ENCODE measurements around the gene RNFT2.

RNFT2 gene

GRCh38 chr12:116832353-116832752 is 94.2 kb downstream of the RNFT2 start:
- no peak overlapping the region for H2AFZ ChIP-seq (ENCODE audit: low read length, unreplicated experiment)
- H3K27me3 ChIP-seq (ENCODE audit: insufficient read depth, low read length): peaks cover 9% of the 10 kb centered on the region
- no peaks in the 10 kb centered on the region for H3K36me3 ChIP-seq (ENCODE audit: insufficient read depth, low read length)
- H3K79me2 ChIP-seq (ENCODE audit: control insufficient read depth, insufficient read depth, low read length, unreplicated experiment): no peaks in the 10 kb centered on the region
- no peak overlapping the region for H3K27ac ChIP-seq (ENCODE audit: low read depth, low read length)
- H3K4me1 ChIP-seq (ENCODE audit: control insufficient read depth, insufficient read depth, low read length, unreplicated experiment): no peaks in the 10 kb centered on the region
- no peak overlapping the region for H3K4me3 ChIP-seq (ENCODE audit: low read depth, low read length)

- H3K36me3 ChIP-seq (ENCODE audit: insufficient read depth, low read length): no peaks in the 10 kb centered on the region
- no peaks in the 10 kb centered on the region for H3K4me1 ChIP-seq (ENCODE audit: control insufficient read depth, insufficient read depth, low read length, unreplicated experiment)
- H3K79me2 ChIP-seq (ENCODE audit: control insufficient read depth, insufficient read depth, low read length, unreplicated experiment): no peaks in the 10 kb centered on the region
- H2AFZ ChIP-seq (ENCODE audit: low read length, unreplicated experiment): no peak overlapping the region
- no peak overlapping the region for H3K4me3 ChIP-seq (ENCODE audit: low read depth, low read length)
- H3K27ac ChIP-seq (ENCODE audit: low read depth, low read length): no peak overlapping the region
- peaks cover 5% of the 10 kb centered on the region for H3K27me3 ChIP-seq (ENCODE audit: insufficient read depth, low read length)
Measured at GRCh38 chr12:116833474-116833873, 95.4 kb downstream of the RNFT2 start.

GRCh38 chr12:116835484-116835883 is 97.4 kb downstream of the RNFT2 start:
- no peak overlapping the region for H3K27ac ChIP-seq (ENCODE audit: low read depth, low read length)
- no peaks in the 10 kb centered on the region for H3K4me1 ChIP-seq (ENCODE audit: control insufficient read depth, insufficient read depth, low read length, unreplicated experiment)
- no peaks in the 10 kb centered on the region for H3K79me2 ChIP-seq (ENCODE audit: control insufficient read depth, insufficient read depth, low read length, unreplicated experiment)
- H3K4me3 ChIP-seq (ENCODE audit: low read depth, low read length): no peak overlapping the region
- H3K27me3 ChIP-seq (ENCODE audit: insufficient read depth, low read length): peaks cover 4% of the 10 kb centered on the region
- no peaks in the 10 kb centered on the region for H3K36me3 ChIP-seq (ENCODE audit: insufficient read depth, low read length)
- H2AFZ ChIP-seq (ENCODE audit: low read length, unreplicated experiment): no peak overlapping the region

- peaks cover 4% of the 10 kb centered on the region; the same call in 1 of the 2 replicates for H3K27me3 ChIP-seq (ENCODE audit: insufficient read depth, low read length)
- H3K27ac ChIP-seq (ENCODE audit: low read depth, low read length): no peak overlapping the region
- H3K79me2 ChIP-seq (ENCODE audit: control insufficient read depth, insufficient read depth, low read length, unreplicated experiment): no peaks in the 10 kb centered on the region
- no peaks in the 10 kb centered on the region for H3K36me3 ChIP-seq (ENCODE audit: insufficient read depth, low read length)
- H3K4me3 ChIP-seq (ENCODE audit: low read depth, low read length): no peak overlapping the region
- no peaks in the 10 kb centered on the region for H3K4me1 ChIP-seq (ENCODE audit: control insufficient read depth, insufficient read depth, low read length, unreplicated experiment)
- H2AFZ ChIP-seq (ENCODE audit: low read length, unreplicated experiment): no peak overlapping the region
Measured at GRCh38 chr12:116837097-116837496, 99.0 kb downstream of the RNFT2 start.

GRCh38 chr12:116838365-116838764 is 100.2 kb downstream of the RNFT2 start:
- H3K4me1 ChIP-seq (ENCODE audit: control insufficient read depth, insufficient read depth, low read length, unreplicated experiment): no peaks in the 10 kb centered on the region
- no peak overlapping the region for H3K4me3 ChIP-seq (ENCODE audit: low read depth, low read length)
- H2AFZ ChIP-seq (ENCODE audit: low read length, unreplicated experiment): no peak overlapping the region
- H3K27ac ChIP-seq (ENCODE audit: low read depth, low read length): no peak overlapping the region
- no peaks in the 10 kb centered on the region for H3K79me2 ChIP-seq (ENCODE audit: control insufficient read depth, insufficient read depth, low read length, unreplicated experiment)
- peaks cover 4% of the 10 kb centered on the region; the same call in 1 of the 2 replicates for H3K27me3 ChIP-seq (ENCODE audit: insufficient read depth, low read length)
- no peaks in the 10 kb centered on the region for H3K36me3 ChIP-seq (ENCODE audit: insufficient read depth, low read length)

- H3K4me1 ChIP-seq (ENCODE audit: control insufficient read depth, insufficient read depth, low read length, unreplicated experiment): no peaks in the 10 kb centered on the region
- no peak overlapping the region for H3K27ac ChIP-seq (ENCODE audit: low read depth, low read length)
- no peak overlapping the region for H2AFZ ChIP-seq (ENCODE audit: low read length, unreplicated experiment)
- H3K79me2 ChIP-seq (ENCODE audit: control insufficient read depth, insufficient read depth, low read length, unreplicated experiment): no peaks in the 10 kb centered on the region
- H3K27me3 ChIP-seq (ENCODE audit: insufficient read depth, low read length): peaks cover 4% of the 10 kb centered on the region; the same call in 1 of the 2 replicates
- no peak overlapping the region for H3K4me3 ChIP-seq (ENCODE audit: low read depth, low read length)
- no peaks in the 10 kb centered on the region for H3K36me3 ChIP-seq (ENCODE audit: insufficient read depth, low read length)
Measured at GRCh38 chr12:116839287-116839830, 101.2 kb downstream of the RNFT2 start.

GRCh38 chr12:116843085-116843484 is 105.0 kb downstream of the RNFT2 start:
- no peak overlapping the region for H3K27ac ChIP-seq (ENCODE audit: low read depth, low read length)
- peaks cover 8% of the 10 kb centered on the region; the same call in 1 of the 2 replicates for H3K27me3 ChIP-seq (ENCODE audit: insufficient read depth, low read length)
- no peak overlapping the region for H2AFZ ChIP-seq (ENCODE audit: low read length, unreplicated experiment)
- H3K4me3 ChIP-seq (ENCODE audit: low read depth, low read length): no peak overlapping the region
- H3K36me3 ChIP-seq (ENCODE audit: insufficient read depth, low read length): no peaks in the 10 kb centered on the region
- no peaks in the 10 kb centered on the region for H3K4me1 ChIP-seq (ENCODE audit: control insufficient read depth, insufficient read depth, low read length, unreplicated experiment)
- no peaks in the 10 kb centered on the region for H3K79me2 ChIP-seq (ENCODE audit: control insufficient read depth, insufficient read depth, low read length, unreplicated experiment)

- Histone ChIP-seq H3K4me3 (ENCODE audit: low read depth, low read length) (no peak overlapping the region), H3K36me3 (ENCODE audit: insufficient read depth, low read length) (no peaks in the 10 kb centered on the region), H2AFZ (ENCODE audit: low read length, unreplicated experiment) (no peak overlapping the region), H3K79me2 (ENCODE audit: control insufficient read depth, insufficient read depth, low read length, unreplicated experiment) (no peaks in the 10 kb centered on the region), H3K27me3 (ENCODE audit: insufficient read depth, low read length) (peaks cover 30% of the 10 kb centered on the region), H3K4me1 (ENCODE audit: control insufficient read depth, insufficient read depth, low read length, unreplicated experiment) (no peaks in the 10 kb centered on the region), H3K27ac (ENCODE audit: low read depth, low read length) (no peak overlapping the region)
Measured at GRCh38 chr12:116849216-116849615, 111.1 kb downstream of the RNFT2 start.

GRCh38 chr12:116852303-116852702 is 114.2 kb downstream of the RNFT2 start:
- no peaks in the 10 kb centered on the region for H3K4me1 ChIP-seq (ENCODE audit: control insufficient read depth, insufficient read depth, low read length, unreplicated experiment)
- peaks cover 52% of the 10 kb centered on the region for H3K27me3 ChIP-seq (ENCODE audit: insufficient read depth, low read length)
- H3K4me3 ChIP-seq (ENCODE audit: low read depth, low read length): no peak overlapping the region
- no peak overlapping the region for H3K27ac ChIP-seq (ENCODE audit: low read depth, low read length)
- H3K36me3 ChIP-seq (ENCODE audit: insufficient read depth, low read length): no peaks in the 10 kb centered on the region
- H3K79me2 ChIP-seq (ENCODE audit: control insufficient read depth, insufficient read depth, low read length, unreplicated experiment): no peaks in the 10 kb centered on the region
- no peak overlapping the region for H2AFZ ChIP-seq (ENCODE audit: low read length, unreplicated experiment)

GRCh38 chr12:116853507-116853906 is 115.4 kb downstream of the RNFT2 start:
- H3K27me3 ChIP-seq (ENCODE audit: insufficient read depth, low read length): peaks cover 60% of the 10 kb centered on the region
- H3K79me2 ChIP-seq (ENCODE audit: control insufficient read depth, insufficient read depth, low read length, unreplicated experiment): no peaks in the 10 kb centered on the region
- no peak overlapping the region for H3K27ac ChIP-seq (ENCODE audit: low read depth, low read length)
- H3K4me1 ChIP-seq (ENCODE audit: control insufficient read depth, insufficient read depth, low read length, unreplicated experiment): no peaks in the 10 kb centered on the region
- H3K36me3 ChIP-seq (ENCODE audit: insufficient read depth, low read length): no peaks in the 10 kb centered on the region
- no peak overlapping the region for H2AFZ ChIP-seq (ENCODE audit: low read length, unreplicated experiment)
- H3K4me3 ChIP-seq (ENCODE audit: low read depth, low read length): no peak overlapping the region

GRCh38 chr12:116855744-116856470 is 117.8 kb downstream of the RNFT2 start:
- H3K36me3 ChIP-seq (ENCODE audit: insufficient read depth, low read length): no peaks in the 10 kb centered on the region
- H3K27me3 ChIP-seq (ENCODE audit: insufficient read depth, low read length): peaks cover 74% of the 10 kb centered on the region
- no peaks in the 10 kb centered on the region for H3K79me2 ChIP-seq (ENCODE audit: control insufficient read depth, insufficient read depth, low read length, unreplicated experiment)
- no peak overlapping the region for H3K27ac ChIP-seq (ENCODE audit: low read depth, low read length)
- no peak overlapping the region for H3K4me3 ChIP-seq (ENCODE audit: low read depth, low read length)
- peaks cover 3% of the 10 kb centered on the region for H3K4me1 ChIP-seq (ENCODE audit: control insufficient read depth, insufficient read depth, low read length, unreplicated experiment)
- H2AFZ ChIP-seq (ENCODE audit: low read length, unreplicated experiment): no peak overlapping the region
